Endothelial cell of umbilical vein (primary cell): ENCODE measurements around the gene DLG3. TPM values are rescaled to one million over a fixed set of nuclear protein-coding genes. Genes with fewer than 3 reads are reported as not detected.
A peak's percentile ranks its signal among the peaks of the same experiment; 100 is the strongest.
"Not testable (repeated sequence)": the region's sequence is repeated elsewhere in the genome, so short reads cannot be mapped to it uniquely, and the experiment has no call there.

Source experiments
- BruUV-seq: library from RNA; stranded (reverse); fragments of 400-500 nt; replicated peaks from 2 replicates; lab custom pipeline; 2021; lab: Mats Ljungman, UMichigan
- CTCF ChIA-PET: fragments of 300-600, 350-600 bp; sonication (Branson Sonifier 250); formaldehyde crosslinking; loops from one replicate; lab custom pipeline; 2021; ENCODE audit warnings: antibody characterized with exemption, inconsistent platforms; lab: Charles Lee
- POLR2A ChIA-PET: fragments of 300-600, 350-600 bp; sonication (Branson Sonifier 250); formaldehyde crosslinking; loops from one replicate; lab custom pipeline; 2021; ENCODE audit warnings: antibody characterized with exemption, inconsistent platforms; lab: Charles Lee
- DNase-seq: peaks from one replicate; pipeline ENCODE4 v3.0.0-alpha.2; 2011; ENCODE audit warnings: low read depth, low spot score
- FAIRE-seq: peaks from 2 replicates; lab custom pipeline; 2011; peaks lifted over from hg19 to GRCh38; lab: Jason Lieb, UNC
- H2AFZ ChIP-seq: 2 replicates; pipeline ENCODE4 v1.6.0; 2012; ENCODE audit warnings: low read depth, low read length, control low read depth, inconsistent platforms
- H3K27ac ChIP-seq: 2 replicates; pipeline ENCODE4 v1.5.1; 2011; ENCODE audit warnings: low read depth, mild to moderate bottlenecking, control low read depth, low read length, moderate library complexity; ENCODE audit not compliant: insufficient read depth
- H3K27me3 ChIP-seq, 2 experiments: 2 replicates each; pipeline versions ENCODE4 v1.6.0 to v1.6.1; 2011; ENCODE audit warnings: low read length in 2 of 2, mixed read lengths in 1 of 2; ENCODE audit not compliant: control insufficient read depth in 2 of 2, insufficient read depth in 2 of 2
- H3K36me3 ChIP-seq, 2 experiments: 2 replicates in 1 of 2; 3 replicates in 1 of 2; pipeline ENCODE4 v1.5.1; 2011; ENCODE audit warnings: low read length in 2 of 2, mild to moderate bottlenecking in 1 of 2, moderate library complexity in 1 of 2; ENCODE audit not compliant: control insufficient read depth in 2 of 2, insufficient read depth in 2 of 2; ENCODE audit errors: extremely low read depth in 1 of 2
- H3K4me1 ChIP-seq: 3 replicates; pipeline ENCODE4 v1.5.1; 2011; ENCODE audit warnings: mild to moderate bottlenecking, low read length; ENCODE audit not compliant: control insufficient read depth, insufficient read depth; ENCODE audit errors: extremely low read depth
- H3K4me2 ChIP-seq: 2 replicates; pipeline ENCODE4 v1.6.1; 2011; ENCODE audit warnings: low read length, control low read depth, mixed read lengths; ENCODE audit not compliant: insufficient read depth
- H3K4me3 ChIP-seq, 3 experiments: fragments of 200-600 bp in 1 of 3; sonication (generic), shearing (Covaris generic) in 1 of 3; replicated peaks in 1 of 3; 2 replicates each; pipeline ENCODE4 v1.5.1; 2011 to 2016; ENCODE audit warnings: control low read depth in 3 of 3, low read length in 3 of 3, mild to moderate bottlenecking in 2 of 3, inconsistent platforms in 1 of 3, low read depth in 1 of 3, moderate library complexity in 1 of 3; ENCODE audit not compliant: insufficient read depth in 1 of 3
- H3K79me2 ChIP-seq: 2 replicates; pipeline ENCODE4 v1.6.0; 2012; ENCODE audit warnings: low read length, inconsistent platforms; ENCODE audit not compliant: control insufficient read depth, insufficient read depth
- H3K9ac ChIP-seq: replicated peaks from 2 replicates; pipeline ENCODE3; 2011; ENCODE audit warnings: low read length, control low read depth; ENCODE audit not compliant: insufficient read depth; ENCODE audit errors: extremely low read depth
- H3K9me1 ChIP-seq: replicated peaks from 3 replicates; pipeline ENCODE4 v1.6.0; 2011; ENCODE audit warnings: mild to moderate bottlenecking, low read length; ENCODE audit not compliant: control insufficient read depth, insufficient read depth; ENCODE audit errors: extremely low read depth
- H3K9me3 ChIP-seq: replicated peaks from 2 replicates; pipeline ENCODE4 v1.5.1; 2012; ENCODE audit warnings: low read length, inconsistent platforms; ENCODE audit not compliant: control insufficient read depth, insufficient read depth
- H4K20me1 ChIP-seq: replicated peaks from 2 replicates; pipeline ENCODE3; 2011; ENCODE audit warnings: mild to moderate bottlenecking, low read length; ENCODE audit not compliant: control insufficient read depth, insufficient read depth; ENCODE audit errors: extremely low read depth
- CTCF ChIP-seq, 2 donors: IDR thresholded peaks; 1 replicate in 1 of 2; 2 replicates in 1 of 2; pipeline ENCODE4 v1.5.1; 2011; ENCODE audit warnings: low read length in 2 of 2, mild to moderate bottlenecking in 2 of 2, moderate library complexity in 2 of 2, control low read depth in 1 of 2, inconsistent platforms in 1 of 2, low read depth in 1 of 2; ENCODE audit not compliant: insufficient read depth in 1 of 2; ENCODE audit errors: extremely low read depth in 1 of 2
- EZH2 ChIP-seq: IDR thresholded peaks from 2 replicates; pipeline ENCODE4 v1.6.1; 2012; ENCODE audit warnings: borderline replicate concordance, low read depth, mild to moderate bottlenecking, moderate library complexity, low read length, inconsistent platforms; ENCODE audit not compliant: severe bottlenecking
- FOS ChIP-seq: IDR thresholded peaks from 2 replicates; pipeline ENCODE4 v1.6.1; 2011; ENCODE audit warnings: mild to moderate bottlenecking, low read length, moderate library complexity, borderline replicate concordance; ENCODE audit not compliant: insufficient read depth
- GATA2 ChIP-seq: IDR thresholded peaks from 2 replicates; pipeline ENCODE4 v1.7.0; 2011; ENCODE audit warnings: low read depth, mild to moderate bottlenecking, moderate library complexity, mixed read lengths, low read length; ENCODE audit not compliant: insufficient read length, insufficient read depth
- JUN ChIP-seq: IDR thresholded peaks from 2 replicates; pipeline ENCODE4 v1.6.1; 2011; ENCODE audit warnings: borderline replicate concordance, low read depth; ENCODE audit not compliant: insufficient read length, insufficient read depth
- MAX ChIP-seq: IDR thresholded peaks from 2 replicates; pipeline ENCODE4 v1.6.1; 2011; ENCODE audit not compliant: insufficient read depth, insufficient read length
- MYC ChIP-seq: IDR thresholded peaks from one replicate; pipeline ENCODE4 v1.6.1; 2011; ENCODE audit warnings: mild to moderate bottlenecking, low read depth, low read length
- POLR2A ChIP-seq: IDR thresholded peaks from 2 replicates; pipeline ENCODE4 v1.6.1; 2012; ENCODE audit warnings: low read depth, mild to moderate bottlenecking, control low read depth, low read length
- POLR2AphosphoS5 ChIP-seq: IDR thresholded peaks from 2 replicates; pipeline ENCODE4 v1.6.1; 2012; ENCODE audit warnings: low read depth, mild to moderate bottlenecking, control low read depth, low read length, moderate library complexity; ENCODE audit not compliant: insufficient read depth
- dilution Hi-C: fragments of 300-500 bp; cut with MboI; formaldehyde crosslinking; loops from one replicate; pipeline ENCODE4 v1.15.0; 2019; ENCODE audit warnings: low sequenced_read_pairs; ENCODE audit not compliant: extremely low pct_ligation_motif_present
- intact Hi-C: fragments of 100-400 bp; cut with micrococcal nuclease; formaldehyde crosslinking; loops from one replicate; pipeline ENCODE4 v1.10.0; 2022
- polyA plus RNA-seq, 4 experiments: library from polyadenylated mRNA; depleted of rRNA in 3 of 4; stranded (reverse) in 3 of 4; unstranded in 1 of 4; fragments of >200 nt; gene quantifications; 2 replicates each; pipeline versions ENCODE4 v1.2.1 to v1.2.3, GENCODE V29; 2011 to 2012; ENCODE audit warnings: missing spikeins in 1 of 4
- total RNA-seq: library from RNA; stranded (reverse); gene quantifications from 2 replicates; pipeline ENCODE4 v1.2.3, GENCODE V29; 2021

The DLG3 gene
- total and polyA plus RNA-seq, 2 donors (not counting 3 experiments of a cell fraction or from before 2014, with no cell fraction given), result 1.2 to 3.2 TPM

GRCh38 chrX:70509078-70509477 is 64.4 kb downstream of the DLG3 start:
- Histone ChIP-seq H4K20me1 (no peaks in the 10 kb centered on the region), H3K27me3 (no peaks in the 10 kb centered on the region), H3K4me1 (peaks cover 15% of the 10 kb centered on the region), H2AFZ (no peak overlapping the region), H3K27ac (peak overlapping the region; percentile 29), H3K79me2 (no peaks in the 10 kb centered on the region), H3K9me3 (no peaks in the 10 kb centered on the region), H3K4me3 (no peak overlapping the region), H3K9ac (no peak overlapping the region), H3K36me3 (no peaks in the 10 kb centered on the region), H3K4me2 (no peak overlapping the region), H3K9me1 (no peaks in the 10 kb centered on the region)
- ChIA-PET CTCF (no interaction called here), POLR2A (no interaction called here)
- FAIRE-seq (no peak), DNase-seq (no peak)
- TF ChIP-seq GATA2, result no peak
- no peak for TF ChIP-seq JUN
- no peak for TF ChIP-seq POLR2A
- TF ChIP-seq FOS, result no peak
- TF ChIP-seq MYC, result no peak
- no peak for TF ChIP-seq CTCF (IDR thresholded peaks at IDR 0.05; ENCODE audit: extremely low read depth in 1 of 2, insufficient read depth in 1 of 2, low read depth in 1 of 2, low read length in 2 of 2)
- no peak for TF ChIP-seq MAX
- no peak for TF ChIP-seq POLR2AphosphoS5
- TF ChIP-seq EZH2, result no peak
- intact Hi-C loops (no loop called here), dilution Hi-C loops (no loop called here)
- BruUV-seq, result no TSS peak

GRCh38 chrX:70515270-70515669 is 70.6 kb downstream of the DLG3 start:
- H3K9me3 ChIP-seq, dilution Hi-C loops, H3K27me3 ChIP-seq, intact Hi-C loops, H3K4me2 ChIP-seq, H3K79me2 ChIP-seq, H2AFZ ChIP-seq, H3K9ac ChIP-seq, DNase-seq, BruUV-seq, H3K36me3 ChIP-seq, H4K20me1 ChIP-seq, H3K4me1 ChIP-seq, H3K4me3 ChIP-seq, H3K27ac ChIP-seq, H3K9me1 ChIP-seq, FAIRE-seq, POLR2A ChIA-PET, CTCF ChIA-PET: not testable (repeated sequence)

GRCh38 chrX:70515692-70516091 is 71.1 kb downstream of the DLG3 start:
- POLR2A ChIA-PET, FAIRE-seq, H3K9me3 ChIP-seq, H3K4me2 ChIP-seq, H3K36me3 ChIP-seq, H2AFZ ChIP-seq, H3K9ac ChIP-seq, BruUV-seq, CTCF ChIA-PET, H4K20me1 ChIP-seq, H3K79me2 ChIP-seq, H3K27ac ChIP-seq, H3K27me3 ChIP-seq, H3K4me3 ChIP-seq, intact Hi-C loops, dilution Hi-C loops, DNase-seq, H3K9me1 ChIP-seq, H3K4me1 ChIP-seq: not testable (repeated sequence)
